HepG2 (cell line): Measurements from ENCODE around the gene ARHGAP15.

Experiments
- ARNTL ChIP-seq: sonication (generic); formaldehyde crosslinking; IDR thresholded peaks from 2 replicates; pipeline ENCODE4 v1.4.0; 2020; ENCODE audit warnings: mild to moderate bottlenecking, missing genetic modification reagents
- FIP1L1 ChIP-seq: fragments of 200-400 bp; formaldehyde crosslinking; IDR thresholded peaks from 2 replicates; pipeline ENCODE4 v1.6.1; 2018; ENCODE audit warnings: low read depth, mild to moderate bottlenecking, low read length, moderate library complexity, borderline replicate concordance; ENCODE audit not compliant: insufficient read depth
- NCOA2 ChIP-seq: sonication (generic); formaldehyde crosslinking; IDR thresholded peaks from 2 replicates; pipeline ENCODE4 v1.8.0; 2022; ENCODE audit warnings: inconsistent platforms
- NFE2 ChIP-seq: sonication (generic); formaldehyde crosslinking; IDR thresholded peaks from 2 replicates; pipeline ENCODE4 v1.4.0; 2020; ENCODE audit warnings: missing genetic modification reagents
- RFX1 ChIP-seq: fragments of 450-650 bp; IDR thresholded peaks from 2 replicates; pipeline ENCODE4 v1.6.1; 2017
- SIN3B ChIP-seq: fragments of 150-350 bp; IDR thresholded peaks from 2 replicates; pipeline ENCODE4 v1.6.1; 2014; ENCODE audit warnings: low read length
- ZBTB7A ChIP-seq: sonication (generic); formaldehyde crosslinking; IDR thresholded peaks from 2 replicates; pipeline ENCODE4 v1.8.0; 2022; ENCODE audit warnings: mild to moderate bottlenecking, missing genetic modification reagents
- ZNF878 ChIP-seq: sonication (generic); formaldehyde crosslinking; IDR thresholded peaks from 2 replicates; pipeline ENCODE4 v1.8.1; 2023; ENCODE audit warnings: mild to moderate bottlenecking, missing genetic modification reagents, moderate library complexity
- TF ChIP-seq, protein P1 (sequence below): sonication (generic); formaldehyde crosslinking; IDR thresholded peaks from 2 replicates; pipeline ENCODE4 v1.4.0; 2020; ENCODE audit warnings: missing genetic modification reagents
- TF ChIP-seq, protein P2 (sequence below): sonication (generic); formaldehyde crosslinking; IDR thresholded peaks from 2 replicates; pipeline ENCODE4 v1.4.0; 2020; ENCODE audit warnings: missing genetic modification reagents
- TF ChIP-seq, protein P3 (sequence below): sonication (generic); formaldehyde crosslinking; IDR thresholded peaks from 2 replicates; pipeline ENCODE4 v1.8.0; 2022; ENCODE audit warnings: missing genetic modification reagents, mild to moderate bottlenecking, moderate library complexity, borderline replicate concordance

DNA sequence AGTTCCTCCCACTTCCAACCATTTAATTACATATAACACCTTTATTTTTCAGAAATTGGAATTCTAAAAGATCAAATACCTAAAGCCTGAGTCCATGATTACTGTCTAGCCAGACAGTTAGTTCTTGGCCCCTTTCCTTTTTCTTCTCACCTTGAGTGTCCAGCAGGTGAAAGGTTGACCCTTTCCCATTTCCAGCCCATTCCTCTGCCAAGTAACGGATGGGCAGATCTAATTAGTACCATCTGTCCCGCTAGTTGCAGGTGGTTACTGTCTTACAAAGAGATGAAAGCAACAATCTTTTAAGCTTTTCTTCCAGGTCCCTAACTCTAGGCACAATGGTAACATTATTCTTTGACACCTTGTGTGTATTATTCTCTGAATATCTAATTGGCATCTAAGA is 506.7 kb downstream of the ARHGAP15 start:
- TF ChIP-seq NCOA2 (CRISPR knock-in tag) (no peak), RFX1 (no peak), ZBTB7A (CRISPR knock-in tag) (no peak), NFE2 (CRISPR knock-in tag) (no peak), SIN3B (no peak), ZNF878 (CRISPR knock-in tag) (no peak), ARNTL (no peak), FIP1L1 (no peak)
- TF ChIP-seq, protein P1, sequence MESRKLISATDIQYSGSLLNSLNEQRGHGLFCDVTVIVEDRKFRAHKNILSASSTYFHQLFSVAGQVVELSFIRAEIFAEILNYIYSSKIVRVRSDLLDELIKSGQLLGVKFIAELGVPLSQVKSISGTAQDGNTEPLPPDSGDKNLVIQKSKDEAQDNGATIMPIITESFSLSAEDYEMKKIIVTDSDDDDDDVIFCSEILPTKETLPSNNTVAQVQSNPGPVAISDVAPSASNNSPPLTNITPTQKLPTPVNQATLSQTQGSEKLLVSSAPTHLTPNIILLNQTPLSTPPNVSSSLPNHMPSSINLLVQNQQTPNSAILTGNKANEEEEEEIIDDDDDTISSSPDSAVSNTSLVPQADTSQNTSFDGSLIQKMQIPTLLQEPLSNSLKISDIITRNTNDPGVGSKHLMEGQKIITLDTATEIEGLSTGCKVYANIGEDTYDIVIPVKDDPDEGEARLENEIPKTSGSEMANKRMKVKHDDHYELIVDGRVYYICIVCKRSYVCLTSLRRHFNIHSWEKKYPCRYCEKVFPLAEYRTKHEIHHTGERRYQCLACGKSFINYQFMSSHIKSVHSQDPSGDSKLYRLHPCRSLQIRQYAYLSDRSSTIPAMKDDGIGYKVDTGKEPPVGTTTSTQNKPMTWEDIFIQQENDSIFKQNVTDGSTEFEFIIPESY (CRISPR knock-in tag) = no peak
- TF ChIP-seq, protein P2, sequence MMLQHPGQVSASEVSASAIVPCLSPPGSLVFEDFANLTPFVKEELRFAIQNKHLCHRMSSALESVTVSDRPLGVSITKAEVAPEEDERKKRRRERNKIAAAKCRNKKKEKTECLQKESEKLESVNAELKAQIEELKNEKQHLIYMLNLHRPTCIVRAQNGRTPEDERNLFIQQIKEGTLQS (CRISPR knock-in tag) = no peak
- TF ChIP-seq, protein P3, sequence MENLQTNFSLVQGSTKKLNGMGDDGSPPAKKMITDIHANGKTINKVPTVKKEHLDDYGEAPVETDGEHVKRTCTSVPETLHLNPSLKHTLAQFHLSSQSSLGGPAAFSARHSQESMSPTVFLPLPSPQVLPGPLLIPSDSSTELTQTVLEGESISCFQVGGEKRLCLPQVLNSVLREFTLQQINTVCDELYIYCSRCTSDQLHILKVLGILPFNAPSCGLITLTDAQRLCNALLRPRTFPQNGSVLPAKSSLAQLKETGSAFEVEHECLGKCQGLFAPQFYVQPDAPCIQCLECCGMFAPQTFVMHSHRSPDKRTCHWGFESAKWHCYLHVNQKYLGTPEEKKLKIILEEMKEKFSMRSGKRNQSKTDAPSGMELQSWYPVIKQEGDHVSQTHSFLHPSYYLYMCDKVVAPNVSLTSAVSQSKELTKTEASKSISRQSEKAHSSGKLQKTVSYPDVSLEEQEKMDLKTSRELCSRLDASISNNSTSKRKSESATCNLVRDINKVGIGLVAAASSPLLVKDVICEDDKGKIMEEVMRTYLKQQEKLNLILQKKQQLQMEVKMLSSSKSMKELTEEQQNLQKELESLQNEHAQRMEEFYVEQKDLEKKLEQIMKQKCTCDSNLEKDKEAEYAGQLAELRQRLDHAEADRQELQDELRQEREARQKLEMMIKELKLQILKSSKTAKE (CRISPR knock-in tag) = no peak
